Caco-2 (cell line): ENCODE data around the gene DEPDC7. TPM values are rescaled to one million over a fixed set of nuclear protein-coding genes. Genes with fewer than 3 reads are reported as not detected.

Experiments
- BruUV-seq: library from RNA; stranded (reverse); fragments of 400-500 nt; replicated peaks from 2 replicates; lab custom pipeline; 2021; lab: Mats Ljungman, UMichigan
- CTCF ChIA-PET: fragments of 300-600 bp; sonication (Branson Sonifier 250); formaldehyde crosslinking; loops from one replicate; lab custom pipeline; 2022; ENCODE audit warnings: antibody characterized with exemption; lab: Charles Lee
- POLR2A ChIA-PET: fragments of 300-600 bp; sonication (Branson Sonifier 250); formaldehyde crosslinking; loops from one replicate; lab custom pipeline; 2022; ENCODE audit warnings: antibody characterized with exemption; lab: Charles Lee
- DNase-seq, 2 experiments: peaks; one replicate each; pipeline versions ENCODE4 v3.0.0 to v3.0.0-alpha.2; 2020 to 2022
- H3K27me3 ChIP-seq: replicated peaks from 2 replicates; pipeline ENCODE4 v1.6.0; 2011; ENCODE audit warnings: low read length; ENCODE audit not compliant: control insufficient read depth, insufficient read depth
- H3K36me3 ChIP-seq: 2 replicates; pipeline ENCODE4 v1.5.1; 2011; ENCODE audit warnings: low read length; ENCODE audit not compliant: control insufficient read depth, insufficient read depth
- H3K4me1 ChIP-seq: fragments of 250-450 bp; sonication (Bioruptor Pico); 2 replicates; pipeline ENCODE4 v1.5.1; 2020; ENCODE audit warnings: mild to moderate bottlenecking
- H3K4me3 ChIP-seq: 2 replicates; pipeline ENCODE4 v1.5.1; 2011; ENCODE audit warnings: low read depth, mild to moderate bottlenecking, control low read depth, low read length
- H3K9me3 ChIP-seq: fragments of 250-450 bp; sonication (Bioruptor Pico); 2 replicates; pipeline ENCODE4 v1.5.1; 2020; ENCODE audit warnings: mild to moderate bottlenecking, moderate library complexity
- H3K27ac Mint-ChIP-seq: one replicate; pipeline ENCODE4 v1.8.0; 2022; ENCODE audit warnings: mixed read lengths; ENCODE audit not compliant: unreplicated experiment
- H3K27me3 Mint-ChIP-seq: one replicate; pipeline ENCODE4 v1.8.0; 2022; ENCODE audit warnings: mixed read lengths; ENCODE audit not compliant: insufficient read depth, unreplicated experiment
- H3K36me3 Mint-ChIP-seq: one replicate; pipeline ENCODE4 v1.8.0; 2022; ENCODE audit warnings: mild to moderate bottlenecking, mixed read lengths; ENCODE audit not compliant: insufficient read depth, unreplicated experiment
- H3K4me1 Mint-ChIP-seq: one replicate; pipeline ENCODE4 v1.8.0; 2022; ENCODE audit warnings: low read depth, mixed read lengths; ENCODE audit not compliant: unreplicated experiment
- H3K4me3 Mint-ChIP-seq: one replicate; pipeline ENCODE4 v1.8.0; 2022; ENCODE audit warnings: mild to moderate bottlenecking, moderate library complexity, mixed read lengths; ENCODE audit not compliant: unreplicated experiment
- H3K9me3 Mint-ChIP-seq: one replicate; pipeline ENCODE4 v1.8.0; 2022; ENCODE audit warnings: mixed read lengths; ENCODE audit not compliant: unreplicated experiment
- CTCF ChIP-seq, 2 experiments: fragments of 200-600 bp in 1 of 2; IDR thresholded peaks; 1 replicate in 1 of 2; 2 replicates in 1 of 2; pipeline versions ENCODE4 v1.5.1 to v1.8.0; 2011 to 2022; ENCODE audit warnings: antibody characterized with exemption in 1 of 2, control low read depth in 1 of 2, inconsistent platforms in 1 of 2, low read depth in 1 of 2, low read length in 1 of 2, mild to moderate bottlenecking in 1 of 2, moderate library complexity in 1 of 2; ENCODE audit not compliant: insufficient read depth in 1 of 2, severe bottlenecking in 1 of 2, unreplicated experiment in 1 of 2
- intact Hi-C: fragments of 100-400 bp; cut with micrococcal nuclease; formaldehyde crosslinking; loops from one replicate; pipeline ENCODE4 v1.10.0; 2022; ENCODE audit not compliant: unreplicated experiment
- total RNA-seq: library from RNA; stranded (reverse); gene quantifications from 2 replicates; pipeline ENCODE4 v1.2.3, GENCODE V29; 2022

DEPDC7 gene
- total RNA-seq, 1 experiment from 2014 or later = 17.0 TPM

- Histone ChIP-seq H3K9me3 (no peaks in the 10 kb centered on the region), H3K4me1 (peaks cover 15% of the 10 kb centered on the region), H3K36me3 (no peaks in the 10 kb centered on the region), H3K27me3 (no peaks in the 10 kb centered on the region), H3K4me3 (no peak overlapping the region)
- Mint-ChIP-seq H3K4me1 (peaks cover 36% of the 10 kb centered on the region), H3K4me3 (no peak overlapping the region), H3K27ac (peak overlapping the region; percentile 10), H3K27me3 (no peaks in the 10 kb centered on the region), H3K36me3 (peaks cover 5% of the 10 kb centered on the region), H3K9me3 (no peaks in the 10 kb centered on the region)
- BruUV-seq = no TSS peak
- intact Hi-C loops = no loop called here
- DNase-seq = no peak
- CTCF ChIA-PET = interaction anchor here (0.9 kb wide), 1 partner anchor 44 kb away, joined by 3 read pairs; no protein-coding TSS in a partner anchor
- no peak for TF ChIP-seq CTCF (IDR thresholded peaks at IDR 0.05; ENCODE audit: insufficient read depth in 1 of 2, low read depth in 1 of 2, low read length in 1 of 2, severe bottlenecking in 1 of 2, unreplicated experiment in 1 of 2)
- POLR2A ChIA-PET = no interaction called here
These were observed 5.8 kb downstream of the DEPDC7 start for GRCh38 chr11:33021501-33021900.

GRCh38 chr11:33021937-33022336 is 6.3 kb downstream of the DEPDC7 start:
- Histone ChIP-seq H3K36me3 (no peaks in the 10 kb centered on the region), H3K4me1 (peaks cover 10% of the 10 kb centered on the region), H3K27me3 (no peaks in the 10 kb centered on the region), H3K4me3 (no peak overlapping the region), H3K9me3 (no peaks in the 10 kb centered on the region)
- peak overlapping the region; percentile 10 for H3K27ac Mint-ChIP-seq
- peaks cover 36% of the 10 kb centered on the region for H3K4me1 Mint-ChIP-seq
- CTCF ChIA-PET = interaction anchor here (0.9 kb wide), 1 partner anchor 44 kb away, joined by 3 read pairs; no protein-coding TSS in a partner anchor
- H3K36me3 Mint-ChIP-seq = peaks cover 5% of the 10 kb centered on the region
- no peaks in the 10 kb centered on the region for H3K9me3 Mint-ChIP-seq
- no TSS peak for BruUV-seq
- H3K27me3 Mint-ChIP-seq = no peaks in the 10 kb centered on the region
- intact Hi-C loops = no loop called here
- TF ChIP-seq CTCF (IDR thresholded peaks at IDR 0.05; ENCODE audit: insufficient read depth in 1 of 2, low read depth in 1 of 2, low read length in 1 of 2, severe bottlenecking in 1 of 2, unreplicated experiment in 1 of 2) = no peak
- no peak for DNase-seq
- H3K4me3 Mint-ChIP-seq = no peak overlapping the region
- POLR2A ChIA-PET = interaction anchor here (0.9 kb wide), 1 partner anchor 23 kb away, joined by 3 read pairs; no protein-coding TSS in a partner anchor

GRCh38 chr11:33025339-33025722 is 9.7 kb downstream of the DEPDC7 start:
- TF ChIP-seq CTCF (IDR thresholded peaks at IDR 0.05; ENCODE audit: insufficient read depth in 1 of 2, low read depth in 1 of 2, low read length in 1 of 2, severe bottlenecking in 1 of 2, unreplicated experiment in 1 of 2) = no peak
- no peak overlapping the region for H3K4me3 Mint-ChIP-seq
- peaks cover 22% of the 10 kb centered on the region for H3K4me1 ChIP-seq
- DNase-seq = no peak
- no peaks in the 10 kb centered on the region for H3K9me3 Mint-ChIP-seq
- H3K27me3 Mint-ChIP-seq = no peaks in the 10 kb centered on the region
- no peaks in the 10 kb centered on the region for H3K36me3 Mint-ChIP-seq
- no peaks in the 10 kb centered on the region for H3K9me3 ChIP-seq
- intact Hi-C loops = no loop called here
- BruUV-seq = no TSS peak
- H3K4me1 Mint-ChIP-seq = peaks cover 34% of the 10 kb centered on the region
- ChIA-PET CTCF (no interaction called here), POLR2A (interaction anchor here (1.2 kb wide), 2 partner anchors 9 to 14 kb away, joined by 3 to 6 read pairs; partner anchors contain the start of genes DEPDC7 and TCP11L1)
- H3K36me3 ChIP-seq = no peaks in the 10 kb centered on the region
- H3K27me3 ChIP-seq = no peaks in the 10 kb centered on the region
- no peak overlapping the region for H3K4me3 ChIP-seq
- peak overlapping the region; percentile 8 for H3K27ac Mint-ChIP-seq
